Measurements from ENCODE around the gene RCSD1.

RCSD1 gene

GRCh38 chr1:167618789-167619188, 11.2 kb upstream of the RCSD1 start:
- DNase-seq = no peak

GRCh38 chr1:167620002-167620401, 10.0 kb upstream of the RCSD1 start:
- no peak for DNase-seq

GRCh38 chr1:167621780-167622313, 8.2 kb upstream of the RCSD1 start:
- DNase-seq = no peak

- DNase-seq = no peak
These were observed 6.1 kb upstream of the RCSD1 start for GRCh38 chr1:167623951-167624350.

DNA sequence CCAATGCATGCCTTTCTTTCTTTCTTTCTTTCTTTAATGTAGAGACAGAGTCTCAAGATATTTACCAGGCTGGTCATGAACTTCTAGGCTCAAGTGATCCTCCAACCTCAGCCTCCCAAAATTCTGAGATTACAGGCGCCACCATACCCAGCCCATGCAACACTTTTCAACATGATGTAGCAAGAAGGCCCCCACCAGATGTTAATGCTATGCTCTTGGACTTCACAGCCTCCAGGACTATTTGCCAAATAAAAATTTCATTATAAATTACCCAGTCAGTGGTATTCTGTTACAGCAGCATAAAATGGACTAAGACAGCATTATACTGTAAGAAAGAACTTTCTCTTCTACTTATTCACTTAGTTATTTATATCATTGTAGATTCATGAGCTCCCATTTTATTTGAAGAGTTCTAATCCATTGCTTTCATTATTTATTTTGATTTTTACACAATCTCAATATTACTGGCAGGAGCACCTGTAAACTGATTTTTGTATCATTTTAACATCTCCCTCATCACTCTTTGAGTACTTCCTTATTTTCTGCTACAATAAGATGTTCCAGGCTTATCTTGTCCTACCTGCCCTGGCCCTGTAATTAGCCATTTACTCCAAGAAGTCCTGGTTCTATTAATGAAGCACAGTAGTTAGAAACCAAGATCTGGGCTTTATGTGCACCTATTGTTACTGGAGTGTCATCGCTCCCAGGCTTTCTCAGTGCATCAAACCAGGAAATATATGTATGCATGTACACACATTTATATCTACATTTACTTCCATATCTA, 4.8 kb upstream of the RCSD1 start:
- no peak for DNase-seq

GRCh38 chr1:167627615-167627864, 2.5 kb upstream of the RCSD1 start:
- no peak for DNase-seq

DNA sequence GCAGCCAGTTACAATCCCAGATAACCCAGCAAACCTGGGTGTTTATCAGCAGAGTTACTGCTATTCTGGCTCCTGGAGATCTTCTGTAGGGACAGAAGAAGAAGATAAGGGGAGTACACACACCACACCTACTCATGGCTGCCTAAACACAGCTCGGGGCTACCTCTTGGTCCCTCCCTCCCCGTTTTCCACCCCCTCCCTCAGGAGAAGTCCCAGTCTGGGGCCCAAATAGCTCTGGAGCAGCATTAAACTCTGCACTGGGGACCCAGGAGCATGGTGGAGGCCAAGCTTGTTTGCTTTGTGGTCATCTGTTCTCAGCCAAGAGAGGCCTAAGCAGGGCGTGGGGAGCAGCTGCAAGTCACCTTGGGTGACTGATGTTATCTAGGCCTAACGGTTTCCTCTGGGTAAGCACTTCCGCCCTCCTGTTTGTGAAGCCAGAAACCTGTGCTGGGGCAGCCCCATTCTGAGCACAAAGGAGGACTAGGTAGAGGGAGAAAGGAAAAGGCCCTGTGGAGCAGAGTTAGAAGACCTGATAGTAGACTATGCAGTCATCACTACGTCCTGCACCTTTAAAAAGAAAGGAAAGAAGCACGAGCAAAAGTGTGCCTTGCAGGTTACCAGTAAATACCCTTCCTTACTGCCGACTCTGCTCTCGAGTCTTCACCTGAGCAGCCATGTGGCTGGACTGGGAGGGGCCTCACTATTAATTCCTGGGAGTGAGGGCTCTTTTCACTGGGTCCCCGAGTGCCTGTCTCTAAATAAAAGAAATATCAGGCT, 2.0 kb upstream of the RCSD1 start:
- no peak for DNase-seq

- no peak for DNase-seq
These were observed 1.1 kb upstream of the RCSD1 start for GRCh38 chr1:167628741-167629515.

DNA sequence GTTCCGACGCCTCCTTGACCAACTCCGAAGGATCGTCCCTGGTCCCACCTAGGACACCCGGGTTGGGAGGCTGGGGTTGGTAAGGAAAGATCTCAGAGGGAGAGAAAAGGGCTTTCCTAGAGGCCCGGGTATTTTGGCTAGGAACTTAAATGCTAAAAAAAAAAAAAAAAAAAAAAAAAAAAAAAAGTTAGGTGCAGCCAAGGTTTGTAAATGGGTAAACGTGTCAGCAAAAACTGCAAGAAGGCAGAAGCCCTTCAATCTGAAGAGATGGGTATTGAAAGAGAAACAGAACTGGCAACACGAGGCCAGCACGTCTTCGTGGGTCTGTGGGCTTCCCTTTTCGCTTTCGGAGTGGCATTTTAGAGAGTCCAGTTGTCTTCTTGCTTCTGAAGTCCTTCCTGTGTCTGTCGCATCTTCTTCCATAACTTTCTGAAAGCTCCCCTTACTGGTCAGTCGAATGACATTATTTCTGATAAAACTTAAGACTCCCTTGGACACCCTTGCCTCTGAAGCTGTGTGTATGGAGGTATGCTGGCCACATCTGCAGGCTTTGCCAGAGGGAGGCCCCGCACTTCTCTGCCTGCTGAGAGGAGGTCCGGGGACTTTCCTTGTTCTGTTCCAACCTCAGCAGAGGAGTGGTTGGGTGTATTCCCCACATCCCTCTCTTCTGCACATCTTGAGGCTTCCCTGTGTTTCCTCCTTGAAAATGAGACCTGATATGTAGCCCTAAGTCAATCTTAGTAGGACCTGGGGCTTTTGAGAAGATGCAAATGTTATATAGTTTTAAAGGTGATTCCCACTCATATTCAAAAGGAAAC, 745 bp downstream of the RCSD1 start:
- DNase-seq = no peak

DNA sequence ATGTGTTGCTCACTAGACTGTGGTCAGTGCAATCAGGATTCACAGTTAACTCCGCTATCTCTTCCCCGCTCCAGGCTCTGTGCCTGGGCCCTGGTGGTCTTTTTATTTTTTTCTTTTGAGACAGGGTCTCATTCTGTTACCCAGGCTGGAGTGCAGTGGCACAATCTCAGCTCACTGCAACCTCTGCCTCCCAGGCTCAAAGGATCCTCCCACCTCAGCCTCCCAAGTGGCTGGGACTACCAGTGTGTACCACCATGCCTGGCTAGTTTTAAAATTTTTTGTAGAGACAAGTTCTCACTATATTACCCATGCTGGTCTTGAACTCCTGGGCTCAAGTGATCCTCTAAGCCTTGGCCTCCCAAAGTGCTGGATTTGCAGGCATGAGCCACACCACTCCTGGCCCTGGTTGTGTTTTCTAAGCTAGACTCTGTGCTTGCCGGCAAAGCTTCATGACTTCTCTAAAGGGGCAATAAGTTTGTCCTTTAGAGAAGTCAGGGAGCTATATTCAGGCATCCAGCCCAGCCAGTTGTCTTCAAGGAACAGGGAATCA, 1.4 kb downstream of the RCSD1 start:
- no peak for DNase-seq

GRCh38 chr1:167631936-167632614, 2.0 kb downstream of the RCSD1 start:
- no peak for DNase-seq

DNA sequence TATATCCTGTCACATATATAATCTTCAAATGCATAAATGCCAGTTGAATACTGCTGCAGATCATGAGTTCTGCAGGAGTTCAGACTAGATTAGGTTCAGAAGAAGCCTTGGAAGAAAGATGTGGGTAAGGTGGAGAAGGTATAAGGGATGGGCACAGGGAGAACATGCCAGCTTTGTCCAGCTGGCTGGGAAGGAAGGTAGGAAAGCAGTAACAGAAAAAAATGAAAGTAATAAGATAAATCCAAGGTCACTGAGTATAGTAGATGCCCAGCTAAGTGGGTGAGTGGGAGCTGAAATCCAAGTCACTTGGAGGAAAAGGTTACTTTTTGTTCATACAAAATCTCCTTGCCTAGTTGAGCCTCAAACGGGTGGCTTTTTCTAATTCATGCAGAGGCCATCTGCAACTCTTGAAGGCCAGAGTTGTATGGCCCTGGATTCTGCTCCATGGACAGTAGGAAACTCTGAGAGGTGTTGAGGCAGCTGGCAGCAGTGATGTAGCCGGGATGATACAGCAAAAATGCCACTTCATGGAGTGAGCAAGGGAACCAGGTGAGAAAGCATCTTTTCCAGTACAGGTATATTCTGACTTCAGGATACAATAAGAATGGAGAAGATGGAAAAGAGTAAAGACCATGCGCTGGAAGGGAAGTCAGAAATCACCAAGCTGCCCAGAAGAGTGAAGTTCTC, 3.4 kb downstream of the RCSD1 start:
- no peak for DNase-seq

- DNase-seq = peak; percentile 51
These were observed 4.4 kb downstream of the RCSD1 start for GRCh38 chr1:167634435-167634834.

- DNase-seq = no peak
These were observed 5.2 kb downstream of the RCSD1 start for GRCh38 chr1:167635156-167635648.

GRCh38 chr1:167635941-167636340, 5.9 kb downstream of the RCSD1 start:
- DNase-seq = no peak

- DNase-seq = no peak
These were observed 8.0 kb downstream of the RCSD1 start for GRCh38 chr1:167638064-167638463.

DNA sequence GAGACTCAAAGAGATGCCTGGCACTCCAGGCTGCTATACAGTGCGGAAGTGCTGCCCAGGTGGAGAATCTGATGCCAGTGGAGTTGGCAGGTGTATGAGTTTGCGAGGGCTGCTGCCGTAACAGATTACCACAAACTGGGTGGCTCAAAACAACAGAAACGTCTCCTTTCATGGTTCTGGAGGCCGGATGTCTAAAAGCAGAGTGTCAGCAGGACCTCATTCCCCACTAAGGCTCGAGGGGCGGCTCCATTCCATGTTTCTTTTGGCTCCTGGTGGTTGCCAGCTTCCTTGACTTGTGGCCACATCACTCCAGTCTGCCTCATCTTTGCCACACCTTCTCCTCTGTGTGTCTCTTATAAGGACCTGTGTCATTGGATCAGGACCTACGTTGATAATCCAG, 10.0 kb downstream of the RCSD1 start:
- DNase-seq = no peak

DNA sequence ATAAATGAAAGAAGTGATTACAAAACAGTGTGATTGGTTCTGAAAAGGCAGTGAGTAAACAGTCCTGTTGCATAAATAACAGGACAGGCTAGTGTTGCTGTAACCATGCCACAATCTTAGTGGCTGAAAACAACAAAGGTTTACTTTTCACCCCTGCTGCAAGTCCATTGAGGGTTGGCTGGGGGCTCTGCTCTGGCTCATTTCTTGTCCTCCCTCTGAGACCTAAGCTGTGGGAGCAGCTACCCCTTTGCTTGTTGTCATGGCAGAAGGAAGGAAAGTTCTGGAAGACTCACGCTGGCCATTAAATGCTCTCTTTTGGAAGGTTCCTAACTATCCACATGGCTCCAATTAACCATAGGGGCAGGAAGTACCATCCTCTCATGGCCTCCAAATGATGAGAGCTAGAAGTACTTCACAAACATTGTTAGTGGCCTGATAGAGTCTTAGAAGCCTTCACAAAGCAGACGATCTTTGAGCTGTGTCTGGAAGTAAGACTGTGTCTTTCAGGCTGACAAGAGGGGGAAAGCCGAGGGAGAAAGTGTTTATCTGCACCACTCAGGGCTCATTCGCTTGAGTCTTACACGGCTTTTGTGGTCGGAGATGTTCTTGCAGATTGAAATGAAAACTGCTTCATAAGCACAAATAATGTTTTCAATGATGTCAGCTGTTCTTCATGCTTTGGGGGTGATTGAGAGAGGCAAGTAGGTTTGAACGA, 11.9 kb downstream of the RCSD1 start:
- no peak for DNase-seq

GRCh38 chr1:167642501-167642826, 12.4 kb downstream of the RCSD1 start:
- no peak for DNase-seq

DNA sequence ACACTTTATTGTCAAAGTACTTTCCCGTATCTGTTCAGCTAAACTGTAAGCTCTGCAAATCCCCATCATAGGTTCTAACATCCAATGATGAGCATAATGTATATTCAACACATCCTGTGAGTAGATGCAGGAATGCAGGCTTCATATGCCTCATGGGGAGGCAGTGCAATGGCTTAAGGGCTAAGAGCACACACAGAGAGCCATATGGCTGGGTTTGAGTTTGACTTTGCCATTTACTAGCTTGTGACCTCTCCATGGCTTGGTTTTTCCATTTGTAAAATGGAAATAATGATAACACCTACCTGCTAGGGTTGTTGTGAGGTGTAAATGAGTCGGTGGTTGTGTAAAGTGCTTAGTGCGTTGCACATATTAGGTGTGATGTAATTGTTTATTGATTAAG, 13.4 kb downstream of the RCSD1 start:
- DNase-seq = no peak

DNA sequence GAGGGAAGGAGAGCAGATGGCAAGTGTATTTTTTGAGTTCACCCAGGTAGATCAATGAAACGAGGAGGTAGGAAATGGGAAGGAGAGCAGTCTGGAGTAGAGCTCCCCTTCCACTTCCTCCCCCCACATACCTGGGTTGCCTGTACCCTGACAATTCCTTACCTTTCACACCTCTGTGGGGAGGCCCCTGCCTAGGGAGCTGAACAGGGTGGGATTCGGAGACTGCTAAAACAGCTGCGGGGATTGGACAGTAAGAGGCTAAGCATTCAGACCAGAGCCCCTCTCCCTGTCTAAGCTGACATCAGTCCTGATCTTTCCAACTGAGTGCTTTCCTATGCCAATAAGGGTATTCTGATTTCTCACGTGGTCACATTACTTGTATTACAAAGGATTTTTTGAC, 14.5 kb downstream of the RCSD1 start:
- DNase-seq = no peak
